HG03520 (cell line): ENCODE data around the gene HECW1.

Experiments
- ATAC-seq: cut with Tn5 transposase; IDR thresholded peaks from one replicate; pipeline ENCODE4 v1.9.1; 2021; ENCODE audit warnings: mild to moderate bottlenecking, moderate library complexity; ENCODE audit not compliant: unreplicated experiment

The HECW1 gene

GRCh38 chr7:43528576-43529354 is 416.3 kb downstream of the HECW1 start:
- no peak for ATAC-seq

- no peak for ATAC-seq
These were observed 418.3 kb downstream of the HECW1 start for GRCh38 chr7:43530553-43531410.

- no peak for ATAC-seq
These were observed 419.3 kb downstream of the HECW1 start for GRCh38 chr7:43531700-43532099.

- ATAC-seq: no peak
These were observed 421.5 kb downstream of the HECW1 start for GRCh38 chr7:43533801-43534479.

- ATAC-seq: no peak
These were observed 422.6 kb downstream of the HECW1 start for GRCh38 chr7:43535031-43535451.

- ATAC-seq: no peak
These were observed 423.6 kb downstream of the HECW1 start for GRCh38 chr7:43535810-43536585.

- ATAC-seq: no peak
These were observed 424.3 kb downstream of the HECW1 start for GRCh38 chr7:43536773-43537172.

- no peak for ATAC-seq
These were observed 425.4 kb downstream of the HECW1 start for GRCh38 chr7:43537765-43538403.

GRCh38 chr7:43538404-43538771 is 425.9 kb downstream of the HECW1 start:
- no peak for ATAC-seq

GRCh38 chr7:43540471-43540870 is 428.0 kb downstream of the HECW1 start:
- ATAC-seq: no peak

- no peak for ATAC-seq
These were observed 430.3 kb downstream of the HECW1 start for GRCh38 chr7:43542716-43543115.

- no peak for ATAC-seq
These were observed 433.8 kb downstream of the HECW1 start for GRCh38 chr7:43546231-43546630.

GRCh38 chr7:43550427-43550826 is 438.0 kb downstream of the HECW1 start:
- no peak for ATAC-seq

- ATAC-seq: no peak
These were observed 439.7 kb downstream of the HECW1 start for GRCh38 chr7:43552122-43552521.

GRCh38 chr7:43553999-43554398 is 441.6 kb downstream of the HECW1 start:
- ATAC-seq: no peak

- ATAC-seq: no peak
These were observed 442.0 kb downstream of the HECW1 start for GRCh38 chr7:43554423-43554822.

GRCh38 chr7:43557831-43558495 is 445.5 kb downstream of the HECW1 start:
- ATAC-seq: no peak

- ATAC-seq: no peak
These were observed 446.9 kb downstream of the HECW1 start for GRCh38 chr7:43559171-43559945.

- ATAC-seq: no peak
These were observed 447.5 kb downstream of the HECW1 start for GRCh38 chr7:43559946-43560335.
